Tibial nerve (tissue), 4 donors: ENCODE data around the gene CDC6. TPM values are rescaled to one million over a fixed set of nuclear protein-coding genes. Genes with fewer than 3 reads are reported as not detected.
"Not testable (repeated sequence)": the region's sequence is repeated elsewhere in the genome, so short reads cannot be mapped to it uniquely, and the experiment has no call there.

Experiments
- DNase-seq, 2 donors: peaks; one replicate each; pipeline ENCODE4 v3.0.0-alpha.2; 2019; ENCODE audit warnings: low spot score in 2 of 2
- H3K27ac ChIP-seq, 4 donors: fragments of 200-600 bp; sonication (generic) in 3 of 4; one replicate each; pipeline ENCODE4 v1.5.1; 2017 to 2019; ENCODE audit warnings: mild to moderate bottlenecking in 1 of 4
- H3K27me3 ChIP-seq, 2 donors: fragments of 200-600 bp; sonication (generic) in 1 of 2; one replicate each; pipeline versions ENCODE4 v1.5.1 to v1.6.0; 2017 to 2019
- H3K36me3 ChIP-seq, 3 donors: fragments of 200-600 bp; sonication (generic); one replicate each; pipeline ENCODE4 v1.5.1; 2018 to 2019
- H3K4me1 ChIP-seq, 4 donors: fragments of 200-600 bp; sonication (generic) in 3 of 4; one replicate each; pipeline ENCODE4 v1.5.1; 2017 to 2019
- H3K4me3 ChIP-seq, 4 donors: fragments of 200-600 bp; sonication (generic) in 3 of 4; one replicate each; pipeline ENCODE4 v1.5.1; 2017 to 2019; ENCODE audit warnings: mild to moderate bottlenecking in 1 of 4, moderate library complexity in 1 of 4
- H3K9me3 ChIP-seq, 4 donors: fragments of 200-600 bp; sonication (generic) in 3 of 4; one replicate each; pipeline ENCODE4 v1.5.1; 2017 to 2019
- CTCF ChIP-seq, 5 experiments: fragments of 200-600 bp in 3 of 5; fragments of 450-650 bp in 2 of 5; sonication (generic) in 3 of 5; IDR thresholded peaks; one replicate each; pipeline ENCODE4 v1.5.1; 2016 to 2019; ENCODE audit warnings: antibody characterized with exemption in 5 of 5, mild to moderate bottlenecking in 3 of 5, moderate library complexity in 2 of 5
- EP300 ChIP-seq, 2 donors: sonication (generic); formaldehyde crosslinking; IDR thresholded peaks; one replicate each; pipeline ENCODE4 v1.6.1; 2017; ENCODE audit warnings: antibody characterized with exemption in 2 of 2, mild to moderate bottlenecking in 1 of 2
- POLR2A ChIP-seq, 2 donors: fragments of 450-650 bp; IDR thresholded peaks; one replicate each; pipeline ENCODE4 v1.6.1; 2017; ENCODE audit warnings: antibody characterized with exemption in 2 of 2, mild to moderate bottlenecking in 2 of 2, moderate library complexity in 2 of 2
- WGBS, 2 donors: methylation state at CpG; one replicate each; pipeline ENCODE4 v1.1.5; 2018; 5-methylcytosine and 5-hydroxymethylcytosine counted together
- total RNA-seq, 4 donors: library from RNA; depleted of rRNA; stranded (reverse); fragments of >200 nt; gene quantifications; one replicate each; pipeline ENCODE4 v1.1.0, GENCODE V29; 2016

Gene CDC6
- total RNA-seq, 4 donors from 2014 or later, result 0.20 to 1.8 (median 0.43) TPM

GRCh38 chr17:40293363-40293762 is 5.7 kb downstream of the CDC6 start:
- Histone ChIP-seq H3K9me3 (no peaks in the 10 kb centered on the region), H3K4me3 (no peak overlapping the region), H3K27me3 (no peaks in the 10 kb centered on the region), H3K27ac (peak overlapping the region in 2 of 4 donors; percentile 75 to 77), H3K4me1 (peaks cover 0 to 30% (median 6%) of the 10 kb centered on the region in 4 donors), H3K36me3 (no peaks in the 10 kb centered on the region)
- no peak for TF ChIP-seq CTCF (IDR thresholded peaks at IDR 0.05)
- TF ChIP-seq EP300 (IDR thresholded peaks at IDR 0.05), result peak; percentile 16 to 83
- TF ChIP-seq POLR2A (IDR thresholded peaks at IDR 0.05), result no peak
- DNase-seq, result peak in 1 of 2 donors; percentile 56
- 72 to 81% methylated on average over 1 of the region's 1 CpG for WGBS, 2 donors

- TF ChIP-seq CTCF (IDR thresholded peaks at IDR 0.05) (no peak), EP300 (IDR thresholded peaks at IDR 0.05) (no peak), POLR2A (IDR thresholded peaks at IDR 0.05) (no peak)
- Histone ChIP-seq H3K27me3 (no peaks in the 10 kb centered on the region), H3K36me3 (no peaks in the 10 kb centered on the region), H3K4me1 (peaks cover 0 to 29% (median 5%) of the 10 kb centered on the region in 4 donors), H3K27ac (peak overlapping the region in 2 of 4 donors; percentile 53 to 65), H3K9me3 (no peaks in the 10 kb centered on the region), H3K4me3 (no peak overlapping the region)
- WGBS, 2 donors, result 72 to 73% methylated on average over 5 of the region's 5 CpGs
- DNase-seq, result no peak
Measured at GRCh38 chr17:40295488-40296436, 8.1 kb downstream of the CDC6 start.

GRCh38 chr17:40297511-40297910 is 9.8 kb downstream of the CDC6 start:
- H3K36me3 ChIP-seq, result no peaks in the 10 kb centered on the region
- no peak overlapping the region for H3K27ac ChIP-seq
- no peaks in the 10 kb centered on the region for H3K27me3 ChIP-seq
- H3K9me3 ChIP-seq, result no peaks in the 10 kb centered on the region
- TF ChIP-seq EP300 (IDR thresholded peaks at IDR 0.05), result no peak
- no peak for TF ChIP-seq POLR2A (IDR thresholded peaks at IDR 0.05)
- TF ChIP-seq CTCF (IDR thresholded peaks at IDR 0.05), result no peak
- 79 to 87% methylated on average over 2 of the region's 2 CpGs for WGBS, 2 donors
- H3K4me3 ChIP-seq, result no peak overlapping the region
- H3K4me1 ChIP-seq, result peaks cover 0 to 25% (median 5%) of the 10 kb centered on the region in 4 donors
- DNase-seq, result no peak

GRCh38 chr17:40298726-40299125 is 11.0 kb downstream of the CDC6 start:
- DNase-seq, result no peak
- Histone ChIP-seq H3K4me3 (no peak overlapping the region), H3K27ac (peak overlapping the region in 2 of 4 donors; percentile 25 to 29), H3K27me3 (no peaks in the 10 kb centered on the region), H3K4me1 (peaks cover 0 to 35% (median 12%) of the 10 kb centered on the region in 4 donors), H3K36me3 (no peaks in the 10 kb centered on the region), H3K9me3 (no peaks in the 10 kb centered on the region)
- 16 to 20% methylated on average over 3 of the region's 3 CpGs for WGBS, 2 donors
- TF ChIP-seq POLR2A (IDR thresholded peaks at IDR 0.05) (no peak), EP300 (IDR thresholded peaks at IDR 0.05) (no peak), CTCF (IDR thresholded peaks at IDR 0.05) (no peak)

- not testable (repeated sequence) for H3K9me3 ChIP-seq, H3K27me3 ChIP-seq, H3K4me3 ChIP-seq, H3K36me3 ChIP-seq, DNase-seq
- WGBS, 2 donors, result 67 to 74% methylated on average over 7 of the region's 7 CpGs
- Histone ChIP-seq H3K4me1 (peaks cover 0 to 41% (median 17%) of the 10 kb centered on the region in 4 donors), H3K27ac (peak overlapping the region in 1 of 4 donors; percentile 28)
Measured at GRCh38 chr17:40299159-40299757, 11.6 kb downstream of the CDC6 start.
